ENCODE results near the gene NAPEPLD. TPM values are rescaled to one million over a fixed set of nuclear protein-coding genes. Genes with fewer than 3 reads are reported as not detected.

The NAPEPLD gene
- total RNA-seq, 1 experiment from 2014 or later, result 14.8 TPM

- CTCF ChIA-PET, result interaction anchor here (0.6 to 2.0 kb wide), 3 partner anchors 8 to 88 kb away, joined by 3 to 18 read pairs (median 3); no protein-coding TSS in a partner anchor
- Histone ChIP-seq H3K4me3 (ENCODE audit: low read depth, low read length, poor library complexity, severe bottlenecking) (peak within 1 kb of the TSS; percentile 87), H3K27ac (ENCODE audit: low read depth, low read length, poor library complexity, severe bottlenecking) (peak within 1 kb of the TSS; percentile 81), H3K27me3 (replicated peaks; ENCODE audit: insufficient read depth, low read depth, low read length, poor library complexity) (no peaks in the 10 kb centered on the region), H3K4me1 (ENCODE audit: insufficient read depth, low read length, poor library complexity, severe bottlenecking) (no peaks in the 10 kb centered on the region), H3K36me3 (ENCODE audit: insufficient read depth, low read length, poor library complexity, severe bottlenecking) (no peaks in the 10 kb centered on the region), H3K9me3 (ENCODE audit: low read depth, low read length, poor library complexity, severe bottlenecking) (no peaks in the 10 kb centered on the region)
- no TSS peak for BruUV-seq (replicated peaks)
- peak; percentile 94 for DNase-seq (ENCODE audit: low spot score)
- POLR2A ChIA-PET (ENCODE audit: low non-redundant PET), result no interaction called here
- intact Hi-C loops (cut with micrococcal nuclease; ENCODE audit: unreplicated experiment), result no loop called here
- TF ChIP-seq, protein P1, sequence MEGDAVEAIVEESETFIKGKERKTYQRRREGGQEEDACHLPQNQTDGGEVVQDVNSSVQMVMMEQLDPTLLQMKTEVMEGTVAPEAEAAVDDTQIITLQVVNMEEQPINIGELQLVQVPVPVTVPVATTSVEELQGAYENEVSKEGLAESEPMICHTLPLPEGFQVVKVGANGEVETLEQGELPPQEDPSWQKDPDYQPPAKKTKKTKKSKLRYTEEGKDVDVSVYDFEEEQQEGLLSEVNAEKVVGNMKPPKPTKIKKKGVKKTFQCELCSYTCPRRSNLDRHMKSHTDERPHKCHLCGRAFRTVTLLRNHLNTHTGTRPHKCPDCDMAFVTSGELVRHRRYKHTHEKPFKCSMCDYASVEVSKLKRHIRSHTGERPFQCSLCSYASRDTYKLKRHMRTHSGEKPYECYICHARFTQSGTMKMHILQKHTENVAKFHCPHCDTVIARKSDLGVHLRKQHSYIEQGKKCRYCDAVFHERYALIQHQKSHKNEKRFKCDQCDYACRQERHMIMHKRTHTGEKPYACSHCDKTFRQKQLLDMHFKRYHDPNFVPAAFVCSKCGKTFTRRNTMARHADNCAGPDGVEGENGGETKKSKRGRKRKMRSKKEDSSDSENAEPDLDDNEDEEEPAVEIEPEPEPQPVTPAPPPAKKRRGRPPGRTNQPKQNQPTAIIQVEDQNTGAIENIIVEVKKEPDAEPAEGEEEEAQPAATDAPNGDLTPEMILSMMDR (conservative IDR thresholded peaks at IDR 0.05; ENCODE audit: low read depth, low read length), result 0 out of 2 replicates have a peak, but pooled peaks have one; percentile 19
- TF ChIP-seq EZH2 (IDR thresholded peaks at IDR 0.05; ENCODE audit: borderline replicate concordance, low read depth, low read length, poor library complexity, severe bottlenecking), result no peak
These were observed 74.2 kb downstream of the NAPEPLD start, which contains the start of the genes ARMC10 and FBXL13 for GRCh38 chr7:103074519-103075336. ARMC10 (plus strand) TSS chr7:103075140; CDS start chr7:103075273, 133 bp downstream. FBXL13 (minus strand) TSS chr7:103074796.

DNA sequence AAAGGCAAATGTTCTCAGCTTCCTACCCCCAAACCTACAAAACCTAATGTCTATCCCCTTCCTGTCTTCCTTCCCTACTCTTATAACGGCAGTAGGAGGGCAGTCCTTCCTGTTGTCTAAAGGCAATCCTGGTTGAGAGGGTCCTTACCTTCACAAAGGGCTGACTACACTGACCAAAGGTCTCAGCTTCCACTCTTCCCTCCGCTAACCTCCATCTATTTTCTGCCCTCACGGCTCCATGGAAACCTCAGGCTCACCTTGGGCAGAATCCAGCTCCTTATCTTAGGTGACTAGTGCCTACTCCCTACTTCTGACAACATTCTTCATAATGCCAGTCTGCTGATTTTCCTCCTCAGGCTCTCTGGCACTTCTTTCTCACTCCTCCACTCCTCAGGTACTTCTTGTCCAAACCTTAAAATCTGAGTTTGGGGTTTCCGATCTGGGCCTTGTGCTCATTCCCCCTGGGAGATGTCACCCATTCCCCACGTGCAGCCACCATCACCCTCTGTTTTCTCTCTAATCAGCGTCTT, 74.8 kb downstream of the NAPEPLD start:
- DNase-seq (ENCODE audit: low spot score), result peak; percentile 7
- no TSS peak for BruUV-seq (replicated peaks)
- no peaks in the 10 kb centered on the region for H3K9me3 ChIP-seq (ENCODE audit: low read depth, low read length, poor library complexity, severe bottlenecking)
- intact Hi-C loops (cut with micrococcal nuclease; ENCODE audit: unreplicated experiment), result no loop called here
- no peaks in the 10 kb centered on the region for H3K4me1 ChIP-seq (ENCODE audit: insufficient read depth, low read length, poor library complexity, severe bottlenecking)
- POLR2A ChIA-PET (ENCODE audit: low non-redundant PET), result no interaction called here
- no peak for TF ChIP-seq EZH2 (IDR thresholded peaks at IDR 0.05; ENCODE audit: borderline replicate concordance, low read depth, low read length, poor library complexity, severe bottlenecking)
- TF ChIP-seq, protein P1 (conservative IDR thresholded peaks at IDR 0.05; ENCODE audit: low read depth, low read length), result no peak
- H3K36me3 ChIP-seq (ENCODE audit: insufficient read depth, low read length, poor library complexity, severe bottlenecking), result no peaks in the 10 kb centered on the region
- CTCF ChIA-PET, result interaction anchor here (2.0 kb wide), 1 partner anchor 13 kb away, joined by 18 read pairs; no protein-coding TSS in a partner anchor
- H3K27me3 ChIP-seq (replicated peaks; ENCODE audit: insufficient read depth, low read depth, low read length, poor library complexity), result no peaks in the 10 kb centered on the region
- H3K4me3 ChIP-seq (ENCODE audit: low read depth, low read length, poor library complexity, severe bottlenecking), result peak overlapping the region; percentile 87
- H3K27ac ChIP-seq (ENCODE audit: low read depth, low read length, poor library complexity, severe bottlenecking), result peak overlapping the region; percentile 81

- Histone ChIP-seq H3K4me3 (ENCODE audit: low read depth, low read length, poor library complexity, severe bottlenecking) (no peak overlapping the region), H3K36me3 (ENCODE audit: insufficient read depth, low read length, poor library complexity, severe bottlenecking) (no peaks in the 10 kb centered on the region), H3K4me1 (ENCODE audit: insufficient read depth, low read length, poor library complexity, severe bottlenecking) (no peaks in the 10 kb centered on the region), H3K27me3 (replicated peaks; ENCODE audit: insufficient read depth, low read depth, low read length, poor library complexity) (no peaks in the 10 kb centered on the region), H3K27ac (ENCODE audit: low read depth, low read length, poor library complexity, severe bottlenecking) (no peak overlapping the region), H3K9me3 (ENCODE audit: low read depth, low read length, poor library complexity, severe bottlenecking) (no peaks in the 10 kb centered on the region)
- POLR2A ChIA-PET (ENCODE audit: low non-redundant PET), result interaction anchor here (0.6 kb wide), 1 partner anchor 11 kb away, joined by 5 read pairs; no protein-coding TSS in a partner anchor
- intact Hi-C loops (cut with micrococcal nuclease; ENCODE audit: unreplicated experiment), result no loop called here
- TF ChIP-seq, protein P1 (conservative IDR thresholded peaks at IDR 0.05; ENCODE audit: low read depth, low read length), result no peak
- no peak for TF ChIP-seq EZH2 (IDR thresholded peaks at IDR 0.05; ENCODE audit: borderline replicate concordance, low read depth, low read length, poor library complexity, severe bottlenecking)
- no peak for DNase-seq (ENCODE audit: low spot score)
- CTCF ChIA-PET, result no interaction called here
- BruUV-seq (replicated peaks), result no TSS peak
These were observed 77.9 kb downstream of the NAPEPLD start for GRCh38 chr7:103071000-103071399.
